ENCODE results near the gene ITIH2. TPM values are rescaled to one million over a fixed set of nuclear protein-coding genes. Genes with fewer than 3 reads are reported as not detected.
"Not testable (repeated sequence)": the region's sequence is repeated elsewhere in the genome, so short reads cannot be mapped to it uniquely, and the experiment has no call there.

Gene ITIH2
- total RNA-seq, 1 donor from 2014 or later: 3.4 TPM

GRCh38 chr10:7707102-7707501 is 4.0 kb downstream of the ITIH2 start:
- Mint-ChIP-seq H3K4me3 (no peak overlapping the region), H3K27me3 (peaks cover 20% of the 10 kb centered on the region)
- no peak for TF ChIP-seq CTCF (conservative IDR thresholded peaks at IDR 0.05)

DNA sequence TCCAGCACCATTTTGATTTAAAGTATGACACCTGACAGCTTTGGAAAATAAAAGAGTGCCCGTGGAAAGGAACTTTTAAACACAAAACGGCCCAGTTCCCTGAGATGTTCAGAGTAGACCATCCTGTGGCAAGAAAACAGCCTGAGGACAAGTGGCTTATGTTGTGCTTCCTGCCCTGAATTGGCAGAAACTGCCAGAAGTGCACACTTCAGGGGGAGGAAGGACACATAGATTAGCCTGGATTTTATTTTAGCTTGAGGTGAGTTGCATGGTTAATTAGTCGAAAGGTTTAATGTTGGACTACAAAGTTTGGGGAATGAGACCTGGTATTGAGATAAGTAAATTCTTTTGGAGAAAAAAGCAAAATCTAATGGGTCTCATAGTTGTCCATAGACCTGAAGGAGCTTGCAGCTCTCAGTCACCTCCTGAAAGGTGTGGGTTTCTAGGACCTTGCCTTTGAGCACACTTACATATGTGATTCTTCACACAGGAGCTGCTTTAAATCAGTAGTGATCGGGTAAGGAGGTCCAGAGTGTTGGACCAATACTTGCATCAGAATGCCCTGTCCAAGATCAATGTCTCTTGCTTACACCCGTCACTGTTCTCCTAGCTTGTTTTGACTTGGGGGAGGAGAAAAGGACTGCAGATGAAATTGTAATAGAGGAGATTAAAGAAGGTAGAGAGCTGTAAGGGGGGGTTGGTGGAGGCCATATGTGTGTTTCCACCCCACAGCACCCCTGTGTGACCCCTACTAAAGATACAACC is 4.9 kb downstream of the ITIH2 start:
- Mint-ChIP-seq H3K4me3 (no peak overlapping the region), H3K27me3 (peaks cover 17% of the 10 kb centered on the region), H3K27ac (no peak overlapping the region), H3K9me3 (no peaks in the 10 kb centered on the region), H3K4me1 (ENCODE audit: unreplicated experiment) (no peaks in the 10 kb centered on the region), H3K36me3 (no peaks in the 10 kb centered on the region)
- no peak for DNase-seq (ENCODE audit: extremely low spot score, unreplicated experiment)
- TF ChIP-seq CTCF (conservative IDR thresholded peaks at IDR 0.05): no peak

More at GRCh38 chr10:7707102-7707501, 4.0 kb downstream of the ITIH2 start:
- Mint-ChIP-seq H3K4me1 (ENCODE audit: unreplicated experiment) (no peaks in the 10 kb centered on the region), H3K36me3 (no peaks in the 10 kb centered on the region), H3K27ac (no peak overlapping the region), H3K9me3 (no peaks in the 10 kb centered on the region)
- no peak for DNase-seq (ENCODE audit: extremely low spot score, unreplicated experiment)

DNA sequence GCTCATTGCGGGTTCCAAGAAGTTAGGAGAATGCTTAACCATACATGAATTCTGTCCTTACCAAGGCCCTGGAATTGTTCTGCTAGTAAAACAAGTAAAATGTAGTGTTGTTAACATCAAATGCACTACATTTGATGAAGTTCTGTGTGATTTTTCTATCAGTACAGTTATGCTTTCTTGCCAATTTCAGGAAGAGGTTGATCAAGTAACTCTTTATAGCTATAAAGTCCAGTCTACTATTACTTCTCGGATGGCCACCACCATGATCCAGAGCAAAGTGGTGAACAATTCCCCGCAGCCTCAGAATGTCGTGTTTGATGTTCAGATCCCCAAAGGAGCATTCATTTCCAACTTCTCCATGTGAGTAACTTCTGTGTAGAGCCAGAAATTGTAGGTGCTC is 5.7 kb downstream of the ITIH2 start:
- no peak for DNase-seq (ENCODE audit: extremely low spot score, unreplicated experiment)
- H3K4me3 Mint-ChIP-seq: no peak overlapping the region
- peaks cover 12% of the 10 kb centered on the region for H3K27me3 Mint-ChIP-seq
- H3K36me3 Mint-ChIP-seq: no peaks in the 10 kb centered on the region
- H3K27ac Mint-ChIP-seq: no peak overlapping the region
- H3K9me3 Mint-ChIP-seq: no peaks in the 10 kb centered on the region
- no peaks in the 10 kb centered on the region for H3K4me1 Mint-ChIP-seq (ENCODE audit: unreplicated experiment)
- no peak for TF ChIP-seq CTCF (conservative IDR thresholded peaks at IDR 0.05)

DNA sequence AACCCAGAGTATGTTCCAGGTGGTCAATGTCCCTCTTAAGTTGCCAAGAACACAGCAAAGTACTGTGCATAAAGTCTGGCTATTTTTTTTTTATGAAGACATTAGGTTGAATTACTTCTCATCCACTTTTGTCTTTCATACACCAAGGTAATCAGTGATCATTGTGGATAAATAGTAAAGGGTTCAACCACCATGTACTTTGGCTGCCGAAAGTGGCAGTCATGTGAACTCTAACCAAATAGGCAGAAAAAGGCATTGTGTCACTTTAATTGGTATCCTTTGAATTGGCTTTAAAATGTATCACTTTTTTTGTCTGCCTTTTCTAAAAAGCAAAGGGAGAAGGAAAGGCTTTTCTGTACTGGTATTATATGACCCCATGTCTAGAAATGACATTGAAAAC is 7.3 kb downstream of the ITIH2 start:
- no peak for DNase-seq (ENCODE audit: extremely low spot score, unreplicated experiment)
- H3K36me3 Mint-ChIP-seq: no peaks in the 10 kb centered on the region
- TF ChIP-seq CTCF (conservative IDR thresholded peaks at IDR 0.05): no peak
- H3K27me3 Mint-ChIP-seq: peaks cover 14% of the 10 kb centered on the region
- no peak overlapping the region for H3K4me3 Mint-ChIP-seq
- no peak overlapping the region for H3K27ac Mint-ChIP-seq
- no peaks in the 10 kb centered on the region for H3K4me1 Mint-ChIP-seq (ENCODE audit: unreplicated experiment)
- no peaks in the 10 kb centered on the region for H3K9me3 Mint-ChIP-seq

- peaks cover 15% of the 10 kb centered on the region for H3K27me3 Mint-ChIP-seq
- H3K27ac Mint-ChIP-seq; H3K4me1 Mint-ChIP-seq (ENCODE audit: unreplicated experiment); DNase-seq (ENCODE audit: extremely low spot score, unreplicated experiment); H3K36me3 Mint-ChIP-seq; H3K9me3 Mint-ChIP-seq; H3K4me3 Mint-ChIP-seq: not testable (repeated sequence)
These were observed 8.0 kb downstream of the ITIH2 start for GRCh38 chr10:7711075-7711474.

DNA sequence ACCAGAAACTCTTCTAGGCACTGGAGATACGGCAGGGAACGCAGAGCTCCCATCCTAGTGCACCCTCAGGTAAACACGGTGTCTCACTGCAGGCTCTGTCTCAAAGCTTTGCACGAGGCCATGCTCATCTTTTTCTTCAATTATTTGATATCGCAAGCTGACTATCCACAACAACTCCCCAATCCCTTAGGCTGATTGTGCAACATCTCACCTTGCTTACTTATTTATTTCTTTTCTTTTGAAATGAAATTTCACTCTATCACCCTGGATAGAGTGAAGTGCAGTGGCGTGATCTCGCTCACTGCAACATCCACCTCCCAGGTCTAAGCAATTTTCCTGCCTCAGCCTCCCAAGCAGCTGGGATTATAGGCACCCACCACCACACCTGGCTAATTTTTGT is 12.4 kb downstream of the ITIH2 start:
- H3K27ac Mint-ChIP-seq: no peak overlapping the region
- no peaks in the 10 kb centered on the region for H3K4me1 Mint-ChIP-seq (ENCODE audit: unreplicated experiment)
- no peak overlapping the region for H3K4me3 Mint-ChIP-seq
- DNase-seq (ENCODE audit: extremely low spot score, unreplicated experiment): no peak
- no peaks in the 10 kb centered on the region for H3K9me3 Mint-ChIP-seq
- H3K36me3 Mint-ChIP-seq: no peaks in the 10 kb centered on the region
- TF ChIP-seq CTCF (conservative IDR thresholded peaks at IDR 0.05): no peak
- peaks cover 22% of the 10 kb centered on the region for H3K27me3 Mint-ChIP-seq

Data from type B pancreatic cell (in vitro differentiated cells).